Stimulated activated CD8-positive, alpha-beta memory T cell treated with anti-CD3 and anti-CD28 coated beads, Interleukin-12 subunit alpha, Interleukin-12 subunit beta, amount 100 ng/mL, for 1 hour (primary cell): ENCODE measurements around the gene MYT1.
"Not testable (repeated sequence)": the region's sequence is repeated elsewhere in the genome, so short reads cannot be mapped to it uniquely, and the experiment has no call there.

Experiments used
- DNase-seq: peaks from one replicate; pipeline ENCODE4 v3.0.0-alpha.2; 2020; ENCODE audit warnings: low read depth

Gene MYT1

DNA sequence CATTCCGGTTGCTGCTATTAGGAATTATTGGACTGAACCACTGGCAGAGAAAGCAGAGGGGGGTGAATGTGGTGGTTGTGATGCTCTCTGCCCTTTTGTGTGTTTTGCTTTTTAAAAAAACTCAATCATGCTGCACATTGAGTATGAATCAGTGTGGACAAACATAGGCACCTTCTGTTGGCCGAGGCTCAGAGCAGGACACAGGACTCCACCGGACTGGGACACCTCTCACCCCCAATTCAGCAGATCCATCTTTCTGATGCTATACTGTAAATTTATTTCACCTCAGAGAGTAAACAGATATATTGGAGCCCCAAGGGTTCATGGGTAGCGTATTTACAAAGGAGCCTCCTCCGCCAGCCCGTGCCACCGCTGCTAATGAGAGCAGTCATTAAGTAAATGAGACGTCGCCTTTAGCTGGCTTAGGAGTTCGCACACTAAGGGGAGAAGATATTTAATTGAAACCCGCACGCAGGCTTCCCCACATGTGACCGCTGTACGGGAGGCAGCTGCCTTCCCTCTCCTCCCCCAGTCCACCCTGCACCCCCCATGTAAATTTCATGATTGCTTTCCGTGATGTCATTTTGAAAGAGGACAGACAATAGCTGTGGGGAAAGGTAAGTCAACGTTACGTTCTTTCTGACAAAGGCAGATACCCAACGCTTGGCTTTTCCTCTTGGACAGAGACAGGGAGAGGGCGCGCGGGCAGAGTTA is at the start of gene MYT1:
Gene MYT1, plus strand, starts transcription at position 330 of the 714 bp plus-strand sequence. CDS start 34,410 bp downstream, outside the sequence.
- DNase-seq = no peak

DNA sequence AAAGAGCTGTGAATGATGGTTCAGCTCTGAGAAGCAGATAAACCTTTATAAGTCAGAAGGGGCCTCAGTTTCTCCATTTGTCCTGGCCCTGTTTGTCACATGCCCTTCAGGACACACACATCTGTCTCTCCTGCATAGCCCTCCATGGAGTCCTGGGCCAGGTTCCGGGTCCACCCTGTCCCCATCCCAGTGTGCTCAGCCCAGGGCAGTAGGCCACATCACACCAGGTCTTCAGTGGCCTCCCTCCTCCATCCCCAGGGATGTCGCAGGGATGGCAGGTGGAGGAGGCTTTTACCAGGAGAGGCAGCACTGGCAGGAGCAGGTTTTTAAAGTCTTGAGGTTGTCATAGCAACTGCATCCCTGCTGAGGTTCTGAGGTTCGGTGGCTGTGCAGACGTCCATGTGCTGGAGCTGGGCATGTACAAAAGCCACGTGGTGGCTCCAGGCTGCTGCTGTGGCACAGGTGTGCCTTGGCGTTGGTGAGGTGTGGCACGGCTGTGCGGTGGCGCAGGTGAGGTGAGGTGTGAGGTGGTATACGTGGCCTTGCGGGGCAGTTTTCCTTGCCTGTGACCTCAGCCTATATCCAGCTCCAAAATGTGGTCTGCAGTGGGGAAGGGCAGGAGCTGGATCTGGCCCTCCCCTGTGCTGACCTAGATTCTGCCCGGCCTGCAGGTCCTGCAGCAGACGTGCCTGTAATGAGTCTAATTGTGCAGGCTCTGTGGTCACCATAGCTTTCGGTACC is 48.9 kb upstream of the MYT1 start:
- no peak for DNase-seq

DNA sequence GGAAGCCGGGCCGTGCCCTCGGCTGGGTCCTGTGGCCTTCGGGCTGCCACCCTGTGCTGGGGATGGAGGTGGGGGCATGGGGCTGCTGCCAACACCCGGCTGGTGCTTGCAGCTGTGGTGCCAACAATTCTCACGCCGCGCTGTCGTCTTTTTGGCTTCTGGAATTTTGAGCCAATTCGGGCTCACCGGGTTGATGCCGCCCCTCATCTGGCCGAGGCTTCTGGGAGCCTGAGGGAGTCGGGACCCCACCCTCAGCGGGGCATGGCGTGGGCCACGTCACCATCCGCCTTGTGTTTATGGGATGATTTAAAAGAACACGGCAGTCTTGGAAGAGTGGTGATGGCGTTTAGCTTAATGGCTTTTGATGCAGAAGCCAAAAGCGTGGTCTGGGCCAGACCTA is 48.2 kb upstream of the MYT1 start:
- no peak for DNase-seq

DNA sequence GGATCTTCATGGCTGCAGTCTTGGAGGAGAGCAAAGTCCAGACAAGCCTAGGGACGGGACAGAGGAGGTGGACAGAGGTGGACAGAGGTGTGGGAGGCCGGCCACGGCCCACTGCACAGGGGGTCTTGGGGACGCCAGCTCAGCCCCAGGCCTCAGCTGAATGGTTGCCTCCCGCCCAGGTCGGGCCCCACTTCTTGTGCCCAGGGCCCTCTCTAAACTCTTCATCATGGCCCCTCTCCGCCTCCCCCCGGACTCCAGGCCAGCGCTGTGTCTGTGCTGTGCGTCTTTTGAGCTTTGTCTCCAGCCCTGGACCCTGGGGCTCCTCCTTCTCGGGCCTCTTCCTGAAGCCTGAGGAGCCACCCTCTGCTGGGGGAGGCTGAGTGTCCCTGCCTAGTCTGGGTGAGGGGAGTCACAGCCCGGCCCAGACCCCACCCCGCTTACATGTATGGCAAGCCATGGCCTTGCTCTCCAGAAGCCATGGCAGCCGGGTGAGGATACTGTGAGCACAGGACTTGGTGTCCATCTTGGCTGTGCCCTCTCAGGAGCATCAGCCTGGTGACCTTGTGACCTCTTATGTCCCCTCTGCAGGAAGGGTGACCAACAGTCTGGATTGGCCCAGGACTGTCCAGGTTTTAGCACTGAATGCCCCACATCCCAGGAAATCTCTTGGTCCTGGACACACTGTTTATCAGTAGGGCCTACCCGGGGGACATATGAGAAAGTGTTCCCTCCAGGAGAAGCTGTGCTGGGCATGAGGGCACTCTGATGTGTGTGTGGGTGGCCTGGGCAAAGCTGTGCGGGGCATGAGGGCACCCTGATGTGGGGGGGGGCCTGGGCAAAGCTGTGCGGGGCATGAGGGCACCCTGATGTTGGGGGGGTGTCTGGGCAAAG is 47.5 kb upstream of the MYT1 start:
- DNase-seq = no peak

DNA sequence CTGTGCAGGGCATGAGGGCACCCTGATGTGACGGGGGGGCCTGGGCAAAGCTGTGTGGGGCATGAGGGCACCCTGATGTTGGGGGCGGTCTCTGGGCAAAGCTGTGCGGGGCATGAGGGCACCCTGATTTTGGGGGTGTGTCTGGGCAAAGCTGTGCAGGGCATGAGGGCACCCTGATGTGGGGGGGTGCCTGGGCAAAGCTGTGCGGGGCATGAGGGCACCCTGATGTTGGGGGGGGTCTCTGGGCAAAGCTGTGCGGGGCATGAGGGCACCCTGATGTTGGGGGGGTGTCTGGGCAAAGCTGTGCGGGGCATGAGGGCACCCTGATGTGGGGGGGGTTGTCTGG is 46.8 kb upstream of the MYT1 start:
- not testable (repeated sequence) for DNase-seq

DNA sequence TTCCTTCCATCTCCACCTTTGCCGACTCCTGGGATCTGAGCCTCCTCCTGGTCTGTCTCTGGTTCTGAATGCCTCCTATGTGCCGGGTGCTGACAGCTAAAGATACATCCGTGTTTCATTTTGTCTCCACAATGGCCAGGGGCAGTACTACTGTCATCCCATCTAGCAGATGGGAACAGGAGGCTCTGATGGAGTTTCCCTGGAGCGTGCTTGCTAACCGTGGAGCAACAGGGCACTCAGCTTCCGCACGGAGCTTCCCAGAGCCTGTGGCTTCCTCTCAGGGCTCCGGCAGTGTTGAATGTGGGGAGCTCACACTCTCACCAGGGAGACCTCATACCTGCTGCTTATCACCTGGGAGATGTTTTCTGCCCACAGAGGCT is 45.0 kb upstream of the MYT1 start:
- no peak for DNase-seq

DNA sequence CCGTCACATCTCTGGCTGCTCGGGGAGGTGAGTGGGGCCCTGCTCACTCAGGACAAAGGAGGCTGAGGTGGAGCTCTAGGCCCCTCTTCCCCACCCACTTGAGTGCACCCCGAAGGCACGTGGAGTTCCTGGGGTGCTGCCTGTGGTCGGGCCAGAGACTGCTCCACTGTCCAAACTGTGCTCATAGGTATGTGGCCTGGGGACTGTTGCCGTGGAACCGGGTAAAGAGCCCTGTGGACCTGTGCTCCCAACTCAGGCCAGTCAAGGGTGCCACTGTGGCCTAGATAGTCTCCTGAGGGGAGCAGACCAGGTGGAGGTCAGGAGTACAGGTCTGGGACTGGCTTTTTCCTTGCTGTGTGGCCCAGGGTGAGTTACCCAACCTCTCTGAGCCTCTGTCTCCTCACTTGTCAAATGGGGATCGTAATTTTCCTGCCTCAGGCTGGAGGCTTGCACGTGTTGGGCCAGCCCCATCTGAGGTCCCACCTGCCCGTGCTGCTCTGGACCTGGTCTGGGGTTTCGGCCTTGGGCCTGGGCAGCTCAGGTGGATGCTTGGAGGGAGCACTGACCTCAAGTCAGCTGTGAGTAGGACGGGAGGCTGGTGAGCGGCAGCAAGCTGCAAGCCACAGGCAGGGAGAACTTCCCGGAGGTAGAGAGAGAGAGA is 44.4 kb upstream of the MYT1 start:
- DNase-seq = no peak

DNA sequence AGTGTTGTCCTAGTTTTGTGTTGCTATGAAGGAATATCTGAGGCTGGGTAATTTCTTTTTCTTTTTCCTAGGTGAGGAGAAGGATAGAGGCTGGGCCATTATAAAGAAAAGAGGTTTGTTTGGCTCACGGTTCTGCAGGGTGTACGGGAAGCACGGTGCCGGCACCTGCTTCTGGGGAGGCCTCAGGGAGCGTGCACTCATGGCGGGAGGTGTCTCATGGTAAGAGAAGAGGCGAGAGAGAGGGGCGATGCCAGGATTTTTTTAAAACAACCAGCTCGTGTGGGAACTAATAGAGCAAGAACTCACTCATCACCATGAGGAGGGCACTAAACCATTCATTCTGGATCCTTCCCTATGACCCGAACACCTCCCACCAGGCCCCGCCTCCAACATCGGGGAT is 42.7 kb upstream of the MYT1 start:
- DNase-seq = no peak

DNA sequence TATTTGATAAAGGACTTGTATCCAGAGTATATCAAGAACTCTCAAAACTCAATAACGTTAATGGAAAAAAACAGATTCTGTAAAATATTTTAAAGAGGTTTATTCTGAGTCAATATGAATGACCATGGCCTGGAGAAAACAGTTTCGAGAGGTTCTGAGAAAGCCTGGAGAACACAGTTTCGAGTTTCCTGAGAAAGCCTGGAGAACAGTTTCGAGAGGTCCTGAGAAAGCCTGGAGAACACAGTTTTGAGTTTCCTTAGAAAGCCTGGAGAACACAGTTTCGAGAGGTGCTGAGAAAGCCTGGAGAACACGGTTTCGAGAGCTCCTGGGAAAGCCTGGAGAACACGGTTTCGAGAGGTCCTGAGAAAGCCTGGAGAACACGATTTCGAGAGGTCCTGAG is 41.3 kb upstream of the MYT1 start:
- DNase-seq = not testable (repeated sequence)

DNA sequence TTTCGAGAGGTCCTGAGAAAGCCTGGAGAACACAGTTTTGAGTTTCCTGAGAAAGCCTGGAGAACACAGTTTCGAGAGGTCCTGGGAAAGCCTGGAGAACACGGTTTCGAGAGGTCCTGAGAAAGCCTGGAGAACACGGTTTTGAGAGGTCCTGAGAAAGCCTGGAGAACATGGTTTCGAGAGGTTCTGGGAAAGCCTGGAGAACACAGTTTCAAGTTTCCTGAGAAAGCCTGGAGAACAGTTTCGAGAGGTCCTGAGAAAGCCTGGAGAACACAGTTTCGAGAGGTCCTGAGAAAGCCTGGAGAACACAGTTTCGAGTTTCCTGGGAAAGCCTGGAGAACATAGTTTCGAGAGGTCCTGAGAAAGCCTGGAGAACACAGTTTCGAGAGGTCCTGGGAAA is 40.7 kb upstream of the MYT1 start:
- not testable (repeated sequence) for DNase-seq

DNA sequence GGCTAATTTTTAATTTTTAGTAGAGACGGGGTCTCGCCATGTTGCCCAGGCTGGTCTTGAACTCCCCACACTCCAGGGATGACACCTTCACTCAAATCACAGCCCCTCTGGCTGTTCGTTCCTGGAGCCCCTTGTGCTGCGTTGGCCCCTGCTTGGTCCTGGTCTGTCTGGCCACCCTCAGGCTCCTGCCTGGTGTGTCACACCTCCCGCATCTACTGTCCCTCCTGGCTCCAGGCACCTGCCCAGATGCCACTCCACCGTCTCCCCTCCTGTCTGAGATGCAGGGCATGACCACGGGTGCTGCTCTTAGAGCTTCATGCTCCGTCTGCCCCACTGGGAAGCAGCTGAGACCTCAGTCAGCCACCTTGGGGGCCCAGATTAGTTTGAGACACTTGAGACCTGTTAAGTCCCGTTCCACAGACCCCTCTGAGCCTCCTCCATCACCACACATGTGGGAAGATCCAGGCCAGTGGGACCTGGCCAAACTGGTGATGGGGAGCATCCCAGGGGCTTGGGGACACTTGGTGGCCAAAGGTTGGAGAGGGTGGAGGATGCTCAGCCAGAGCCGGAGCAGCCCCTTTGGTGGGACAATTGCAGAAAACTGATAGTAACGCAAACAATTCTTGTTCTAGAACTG is 35.0 kb upstream of the MYT1 start:
- DNase-seq = no peak

DNA sequence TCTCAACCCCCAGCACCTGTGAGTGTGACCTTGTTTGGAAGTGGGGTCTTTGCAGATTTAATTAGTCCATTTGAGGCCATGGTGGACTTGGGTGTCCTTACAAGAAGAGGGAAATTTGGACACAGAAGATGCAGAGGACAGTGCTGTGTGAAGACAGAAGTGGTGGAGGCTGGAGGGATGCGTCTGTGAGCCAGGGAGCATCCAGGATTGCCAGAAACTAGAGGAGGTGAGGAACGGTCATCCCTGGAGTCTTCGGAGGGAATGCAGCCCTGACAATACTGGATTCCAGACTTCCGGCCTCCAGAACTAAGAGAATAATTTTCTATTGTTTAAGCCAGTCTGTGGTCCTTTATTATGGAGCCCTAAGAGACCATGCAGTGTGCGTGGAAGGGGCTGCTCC is 34.0 kb upstream of the MYT1 start:
- no peak for DNase-seq

DNA sequence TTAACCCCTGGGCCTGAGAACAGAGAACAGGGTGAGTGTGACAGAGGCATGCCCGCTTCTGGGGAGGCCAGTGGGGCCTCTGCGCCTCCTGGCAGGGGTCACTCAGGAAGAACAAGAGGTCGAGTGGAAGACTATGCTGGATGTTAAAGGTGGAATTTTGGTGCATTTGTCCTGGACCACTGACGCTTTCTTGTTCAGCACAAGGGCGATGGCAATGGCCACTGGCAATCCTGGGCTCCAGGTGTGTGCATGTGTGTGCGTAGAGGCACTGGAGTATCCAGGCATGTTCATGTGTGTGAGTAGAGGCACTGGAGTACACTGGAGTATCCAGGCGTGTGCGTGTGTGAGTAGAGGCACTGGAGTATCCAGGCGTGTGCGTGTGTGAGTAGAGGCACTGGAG is 33.4 kb upstream of the MYT1 start:
- DNase-seq = no peak

DNA sequence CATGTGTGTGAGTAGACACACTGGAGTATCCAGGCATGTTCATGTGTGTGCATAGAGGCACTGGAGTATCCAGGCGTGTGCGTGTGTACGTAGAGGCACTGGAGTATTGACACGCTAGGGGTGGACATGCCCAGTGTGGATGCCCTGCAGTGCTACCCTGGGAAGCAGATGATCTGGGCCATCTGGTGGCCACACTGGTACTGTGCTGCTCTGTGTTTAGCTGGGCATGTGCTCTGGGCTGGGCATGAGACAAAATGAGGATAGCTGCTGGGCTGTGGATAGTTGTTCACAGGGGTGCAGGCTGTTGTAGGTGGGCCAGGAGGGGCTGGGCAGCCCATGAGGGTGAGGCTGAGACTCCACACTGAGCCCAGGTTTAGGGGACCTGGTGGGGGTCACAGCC is 32.8 kb upstream of the MYT1 start:
- no peak for DNase-seq

DNA sequence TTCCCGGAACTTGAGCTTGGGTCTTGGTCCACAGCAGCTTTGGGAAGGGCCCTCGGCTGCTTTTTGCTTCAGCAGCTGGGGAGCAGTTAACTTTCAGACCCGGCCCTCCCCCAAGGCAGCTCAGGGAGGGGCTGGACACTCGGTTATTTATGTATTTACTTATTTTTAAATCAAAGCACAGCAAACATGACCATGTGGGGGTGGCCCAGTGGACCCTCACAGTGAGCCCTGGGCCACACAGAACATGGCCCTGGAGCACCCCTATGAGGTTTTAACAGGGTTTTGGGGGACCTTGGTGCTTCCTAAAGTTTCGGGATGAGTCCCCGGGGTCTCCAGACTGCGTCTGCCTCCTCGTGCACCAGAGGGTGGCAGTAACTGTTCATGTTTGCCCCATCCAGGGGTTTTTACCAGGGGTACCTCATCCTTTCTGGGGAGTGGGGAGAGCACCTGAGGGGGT is 30.3 kb upstream of the MYT1 start:
- DNase-seq = no peak

DNA sequence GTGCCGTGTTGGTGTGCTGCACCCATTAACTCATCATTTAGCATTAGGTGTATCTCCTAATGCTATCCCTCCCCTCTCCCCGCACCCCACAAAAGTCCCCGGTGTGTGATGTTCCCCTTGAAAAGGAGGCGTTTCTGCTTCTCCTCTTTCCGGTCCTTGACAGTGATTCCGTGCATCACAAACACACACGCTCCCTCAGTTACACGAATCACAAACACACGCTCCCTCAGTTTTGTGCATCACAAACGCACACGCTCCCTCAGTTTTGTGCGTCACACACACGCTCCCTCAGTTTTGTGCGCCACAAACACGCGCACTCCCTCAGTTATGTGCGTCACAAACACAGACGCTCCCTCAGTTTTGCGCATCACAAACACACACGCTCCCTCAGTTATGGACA is 29.5 kb upstream of the MYT1 start:
- not testable (repeated sequence) for DNase-seq

DNA sequence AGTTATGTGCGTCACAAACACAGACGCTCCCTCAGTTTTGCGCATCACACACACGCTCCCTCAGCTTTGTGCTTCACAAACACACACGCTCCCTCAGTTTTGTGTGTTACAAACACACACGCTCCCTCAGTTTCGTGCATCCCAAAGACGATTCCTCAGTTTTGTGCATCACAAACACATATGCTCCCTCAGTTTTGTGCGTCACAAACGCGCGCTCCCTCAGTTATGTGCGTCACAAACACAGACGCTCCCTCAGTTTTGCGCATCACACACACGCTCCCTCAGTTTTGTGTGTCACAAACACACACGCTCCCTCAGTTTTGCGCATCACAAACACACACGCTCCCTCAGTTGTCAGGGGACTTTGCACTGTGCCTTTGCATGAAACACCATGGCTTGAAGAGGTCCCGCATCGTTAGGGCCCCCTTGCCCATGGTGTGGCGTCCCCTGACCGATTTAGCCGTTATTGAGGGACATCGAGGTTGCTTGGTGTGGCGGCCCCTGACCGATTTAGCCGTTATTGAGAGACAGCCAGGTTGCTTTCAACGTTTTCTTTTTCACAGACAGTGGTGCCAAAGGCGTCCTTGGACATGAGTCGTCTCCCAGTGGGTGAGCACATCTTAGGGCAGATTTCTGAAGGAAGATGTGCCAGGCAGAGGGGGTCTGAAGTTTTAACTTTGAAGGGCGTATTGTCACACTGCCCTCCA is 28.1 kb upstream of the MYT1 start:
- DNase-seq = no peak

DNA sequence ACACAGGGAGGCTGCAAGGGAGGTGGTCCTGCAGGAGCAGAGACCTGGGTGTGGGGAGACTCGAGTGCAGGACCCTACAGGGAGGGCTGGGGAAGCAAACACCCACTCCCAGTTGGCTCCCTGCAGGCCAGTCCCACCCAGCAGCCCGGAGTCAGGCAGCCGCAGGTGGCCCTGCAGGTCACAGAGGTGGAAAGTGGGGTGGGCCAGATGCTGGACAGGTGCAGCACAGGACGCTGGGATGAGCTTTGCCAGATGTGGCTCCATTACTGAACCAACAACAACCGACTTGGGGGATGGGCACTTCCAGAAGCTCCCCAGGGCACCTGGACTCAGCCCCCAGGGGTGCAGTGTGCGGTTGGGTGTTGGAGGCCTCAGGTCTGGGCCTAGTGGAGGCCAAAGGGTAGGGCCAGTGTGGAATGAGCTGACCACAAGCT is 26.6 kb upstream of the MYT1 start:
- DNase-seq = no peak

DNA sequence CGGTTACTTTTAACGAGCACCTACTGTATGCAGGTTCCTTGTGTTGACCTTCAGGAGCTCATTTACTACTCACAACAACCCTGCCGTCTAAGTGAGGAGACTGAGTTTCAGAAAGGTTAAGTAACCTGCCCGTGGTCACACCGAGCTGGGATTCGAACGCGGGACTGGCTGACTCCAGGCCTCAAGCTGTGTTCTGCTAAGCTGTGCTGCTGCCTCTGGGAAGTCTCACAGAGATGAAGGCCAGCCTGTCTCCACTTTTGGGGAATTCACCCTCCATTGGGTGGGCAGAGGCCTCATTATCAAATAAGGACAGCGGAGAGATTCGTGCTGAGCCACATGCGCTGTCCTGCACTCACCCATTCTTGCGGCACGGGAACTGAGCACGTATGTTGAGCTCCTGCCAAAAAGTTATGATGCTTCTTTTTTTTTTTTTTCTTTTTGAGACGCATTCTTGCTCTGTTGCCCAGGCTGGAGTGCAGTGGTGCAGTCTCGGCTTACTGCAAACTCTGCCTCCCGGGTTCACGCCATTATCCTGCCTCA is 25.9 kb upstream of the MYT1 start:
- no peak for DNase-seq

DNA sequence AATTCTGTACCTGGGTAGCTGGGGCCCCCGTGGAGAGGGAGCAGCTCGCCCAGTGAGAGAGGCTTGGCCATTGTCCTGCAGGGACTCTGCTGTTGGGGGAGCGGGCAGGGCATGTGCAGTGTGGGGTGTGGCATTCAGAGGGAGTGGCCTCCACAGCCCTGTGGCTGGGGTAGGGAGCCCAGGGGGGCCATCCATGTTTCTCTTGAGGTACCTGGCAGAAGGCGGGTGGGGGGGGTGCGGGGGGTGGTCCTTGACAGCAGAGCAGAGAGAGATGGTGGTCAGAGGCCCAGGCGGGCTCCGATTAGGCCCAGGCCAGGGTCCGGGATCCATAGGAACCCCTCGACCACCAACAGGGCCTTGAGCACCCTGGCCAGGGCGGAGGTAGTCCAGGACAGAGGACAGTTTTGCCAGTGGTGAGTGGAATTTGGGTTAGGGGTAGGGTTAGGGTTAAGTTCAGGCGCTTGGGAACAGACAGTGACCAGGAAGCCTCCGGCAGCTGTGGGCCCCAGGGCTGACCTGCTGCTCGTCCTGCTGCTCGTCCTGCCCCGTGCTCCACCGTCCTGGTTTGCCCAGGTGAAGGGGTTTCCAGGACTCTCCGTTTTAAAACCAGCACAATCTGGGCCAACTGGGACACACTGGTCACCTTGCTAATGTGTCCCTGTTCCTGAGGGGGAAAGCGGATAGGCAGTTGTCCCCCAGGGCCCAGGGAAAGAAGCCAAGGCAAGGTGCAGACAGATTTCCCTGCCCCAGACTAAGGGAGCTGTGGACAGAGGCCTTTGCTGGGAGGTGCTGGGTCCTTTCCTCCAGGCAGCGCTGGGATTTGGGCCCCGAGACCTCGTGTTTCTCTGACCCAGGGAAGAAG is 24.8 kb upstream of the MYT1 start:
- DNase-seq = no peak
